Measurements from ENCODE around the gene TMEM131L. TPM values are rescaled to one million over a fixed set of nuclear protein-coding genes. Genes with fewer than 3 reads are reported as not detected.

TMEM131L gene
- total RNA-seq, 1 donor from 2014 or later = 42.4 TPM

DNA sequence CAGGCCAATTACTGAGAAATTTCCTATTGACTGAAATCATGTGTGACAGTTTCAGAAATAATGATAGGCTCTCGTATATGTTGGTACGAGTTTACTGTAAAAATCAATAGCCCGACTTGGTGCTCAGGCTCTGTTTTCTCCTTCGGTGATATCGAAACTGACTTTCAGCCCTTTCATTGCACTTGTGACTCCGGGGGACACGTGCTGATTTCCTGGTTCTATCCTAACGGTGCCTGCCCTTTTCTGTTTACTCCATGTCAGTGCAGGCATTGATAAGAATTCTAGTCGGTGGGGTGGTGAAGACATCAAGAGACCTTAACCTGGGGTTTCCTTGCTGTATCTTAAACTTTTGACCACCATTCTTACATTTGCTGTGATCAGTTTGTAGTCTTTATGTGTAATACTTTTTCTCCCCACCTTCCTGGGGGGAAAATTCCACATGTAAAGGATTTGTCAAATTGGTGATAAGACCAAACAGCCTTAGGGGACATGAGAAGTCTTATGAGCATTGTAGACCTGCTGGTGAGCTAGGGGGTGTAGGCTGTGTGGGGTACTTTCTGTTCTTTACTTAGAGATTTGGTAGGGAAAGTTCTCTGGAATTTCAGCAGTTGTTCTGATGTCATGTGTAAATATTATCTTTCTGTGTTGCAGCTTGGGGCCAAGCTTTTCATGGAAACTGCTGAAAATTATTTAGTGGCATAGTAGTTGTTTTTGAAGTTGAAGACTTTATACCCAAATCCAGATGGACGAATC lies 52.7 kb downstream of the TMEM131L start:
- DNase-seq (ENCODE audit: low spot score in 2 of 2) (no peak), FAIRE-seq (no peak)

DNA sequence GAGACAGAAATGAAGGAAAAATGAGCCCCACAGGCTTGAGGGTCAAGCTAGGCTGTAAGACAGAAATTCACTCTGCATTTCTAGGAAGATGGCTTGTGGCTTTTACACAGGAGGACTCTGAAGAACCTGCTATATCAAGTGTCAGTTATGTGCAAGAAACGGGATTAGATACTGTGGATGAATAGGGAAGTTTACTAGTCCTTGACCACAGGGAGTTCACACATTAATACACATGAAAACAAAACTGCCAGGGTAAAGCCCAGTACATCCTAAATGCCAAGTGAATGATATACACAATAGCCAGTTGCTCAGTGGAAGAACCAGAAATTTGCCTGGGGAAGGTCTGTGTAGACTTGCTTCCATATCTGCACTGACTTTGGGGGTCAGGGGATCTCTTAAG lies 53.5 kb downstream of the TMEM131L start:
- DNase-seq (ENCODE audit: low spot score in 2 of 2) (no peak), FAIRE-seq (no peak)

DNA sequence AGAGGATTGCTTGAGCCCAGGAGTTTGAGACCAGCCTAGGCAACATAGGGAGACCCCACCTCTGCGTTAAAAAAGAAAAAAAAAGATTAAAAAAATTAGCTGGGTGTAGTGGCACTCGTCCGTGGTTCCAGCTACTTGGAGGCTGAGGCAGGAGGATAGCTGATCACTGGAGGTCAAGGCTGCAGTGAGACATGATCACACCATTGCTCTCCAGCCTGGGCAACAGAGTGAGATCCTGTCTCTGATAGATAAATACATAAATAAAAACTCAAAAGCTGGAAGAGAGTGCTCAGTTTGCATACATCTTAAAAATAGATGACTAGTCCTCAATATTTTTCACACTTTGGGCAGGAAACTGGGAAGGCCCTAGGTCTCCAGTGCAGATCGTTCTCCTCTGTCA lies 54.1 kb downstream of the TMEM131L start:
- FAIRE-seq (no peak), DNase-seq (ENCODE audit: low spot score in 2 of 2) (no peak)

DNA sequence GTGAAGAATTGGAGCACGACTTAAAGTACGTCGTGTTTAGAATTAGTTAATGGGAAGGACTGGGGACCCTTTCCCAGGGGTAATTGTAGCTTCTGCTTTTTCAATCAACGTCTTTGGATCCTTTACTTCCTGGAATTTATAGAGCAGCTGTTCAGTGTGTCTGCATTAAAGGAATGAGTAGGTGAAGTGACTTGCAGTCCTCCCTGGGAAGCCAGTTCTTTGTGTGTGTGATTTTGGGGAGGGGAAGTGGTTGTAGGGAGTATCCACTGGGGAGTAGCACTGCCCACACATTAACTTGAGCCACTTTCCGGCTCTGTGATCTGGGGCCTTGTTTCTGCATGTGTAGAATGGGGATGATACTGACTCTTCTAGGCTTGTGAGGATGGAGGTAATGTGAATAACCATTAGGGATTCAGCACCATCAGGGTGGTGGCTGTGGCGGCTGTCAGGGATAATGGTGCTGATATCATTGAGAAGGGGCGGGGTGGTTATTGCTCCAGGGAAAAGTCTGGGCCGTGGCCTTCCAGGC lies 54.7 kb downstream of the TMEM131L start:
- FAIRE-seq (no peak), DNase-seq (ENCODE audit: low spot score in 2 of 2) (no peak)

DNA sequence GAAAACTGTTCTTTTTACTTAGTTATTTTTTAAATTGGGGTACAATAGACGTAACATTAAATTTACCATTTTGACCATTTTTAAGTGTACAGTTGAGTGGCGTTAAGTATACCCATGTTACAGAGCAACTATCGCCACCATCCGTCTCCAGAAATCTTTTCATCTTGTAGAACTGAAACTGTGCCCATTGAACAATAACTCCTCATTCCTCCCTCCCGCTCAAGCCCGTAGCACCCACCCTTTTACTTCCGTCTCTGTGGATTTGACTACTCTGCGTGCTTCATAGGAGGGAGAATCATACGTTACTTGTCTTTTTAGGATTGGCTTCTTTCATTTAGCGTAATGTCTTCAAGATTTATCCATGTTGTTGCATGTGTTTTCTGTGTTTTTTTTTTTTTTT lies 55.3 kb downstream of the TMEM131L start:
- no peak for FAIRE-seq
- no peak for DNase-seq (ENCODE audit: low spot score in 2 of 2)

DNA sequence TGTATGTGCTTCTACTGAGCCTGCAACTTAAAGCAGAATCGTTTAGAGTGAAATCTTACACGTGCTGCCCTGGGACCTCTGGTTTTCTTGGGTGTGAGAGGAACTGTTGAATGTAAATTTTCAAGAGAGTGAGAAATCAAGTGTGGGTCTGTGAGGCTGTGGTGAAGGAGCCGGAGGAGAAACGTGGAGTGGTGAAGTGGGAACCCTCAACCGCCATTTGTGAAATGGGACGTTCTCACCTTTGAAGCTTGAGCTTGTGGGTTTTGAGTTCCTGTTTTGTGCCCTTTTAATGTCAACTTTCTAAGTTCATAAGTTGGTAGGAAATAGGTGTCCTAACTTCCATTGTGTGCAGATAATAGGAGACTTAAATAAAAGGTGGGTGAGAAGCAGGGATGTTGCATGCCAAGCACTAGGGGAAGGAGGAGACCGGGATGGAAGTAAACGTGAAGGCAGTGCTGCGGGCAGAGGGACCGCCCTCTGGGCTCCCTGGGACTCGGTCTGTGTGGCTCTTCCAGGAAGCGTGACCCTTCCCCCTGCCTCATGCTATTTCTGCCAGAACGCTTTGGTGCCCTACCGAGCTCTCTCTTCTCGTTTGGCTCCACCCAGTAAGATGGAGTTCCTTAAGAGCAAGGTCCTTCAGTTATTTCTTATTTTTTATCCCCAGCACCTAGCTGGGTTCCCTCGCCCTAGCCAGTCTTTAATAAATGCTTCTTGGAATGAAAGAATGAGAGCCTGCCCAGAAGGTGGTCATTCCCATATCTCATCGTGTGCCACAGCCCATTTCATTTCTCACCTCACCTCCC lies 56.0 kb downstream of the TMEM131L start:
- FAIRE-seq (no peak), DNase-seq (ENCODE audit: low spot score in 2 of 2) (no peak)

DNA sequence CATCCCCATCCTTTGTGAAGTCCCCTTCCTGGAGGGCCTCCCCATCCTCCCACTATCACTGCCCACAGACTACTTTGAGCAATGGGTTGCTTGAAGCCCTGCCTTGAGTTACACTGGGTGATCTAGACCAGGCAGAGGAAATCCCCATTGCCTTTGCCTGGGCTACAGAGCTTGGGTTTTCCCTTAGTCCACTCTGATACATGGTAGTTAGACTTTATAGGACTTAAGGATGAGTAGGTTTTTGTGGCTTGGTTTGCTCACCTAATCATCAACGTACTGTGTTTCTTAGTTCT lies 56.6 kb downstream of the TMEM131L start:
- no peak for DNase-seq (ENCODE audit: low spot score in 2 of 2)
- FAIRE-seq = no peak

DNA sequence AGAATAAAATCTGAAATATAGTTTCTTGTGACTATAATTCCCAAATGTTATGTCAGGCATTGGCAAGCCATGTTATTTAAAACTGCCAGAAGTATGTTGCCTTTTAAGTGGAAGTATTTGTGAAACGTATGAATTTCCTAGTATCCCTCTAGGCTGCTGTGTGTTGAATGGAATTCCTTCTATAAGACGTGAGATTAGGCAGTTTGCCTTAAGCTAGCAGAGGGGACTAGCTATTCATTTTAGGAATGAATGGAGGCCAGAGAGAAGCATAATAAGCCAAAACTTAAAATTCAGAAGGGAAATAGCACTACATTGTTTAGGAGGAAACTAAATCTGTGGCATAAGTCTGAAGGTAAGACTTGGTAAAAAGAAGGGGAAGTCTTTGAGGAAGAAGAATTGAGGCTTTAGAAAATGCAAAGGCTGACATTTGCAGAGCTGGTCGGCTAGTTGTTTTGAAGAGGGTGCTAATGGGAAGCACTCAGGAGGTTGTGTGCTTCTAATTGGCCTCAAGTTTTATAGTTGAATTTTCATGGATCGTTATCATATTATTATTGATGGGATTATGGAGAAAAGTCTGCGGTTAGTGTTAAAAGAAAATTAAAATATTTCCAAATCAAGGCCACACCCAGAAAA lies 57.1 kb downstream of the TMEM131L start:
- FAIRE-seq (no peak), DNase-seq (ENCODE audit: low spot score in 2 of 2) (no peak)

DNA sequence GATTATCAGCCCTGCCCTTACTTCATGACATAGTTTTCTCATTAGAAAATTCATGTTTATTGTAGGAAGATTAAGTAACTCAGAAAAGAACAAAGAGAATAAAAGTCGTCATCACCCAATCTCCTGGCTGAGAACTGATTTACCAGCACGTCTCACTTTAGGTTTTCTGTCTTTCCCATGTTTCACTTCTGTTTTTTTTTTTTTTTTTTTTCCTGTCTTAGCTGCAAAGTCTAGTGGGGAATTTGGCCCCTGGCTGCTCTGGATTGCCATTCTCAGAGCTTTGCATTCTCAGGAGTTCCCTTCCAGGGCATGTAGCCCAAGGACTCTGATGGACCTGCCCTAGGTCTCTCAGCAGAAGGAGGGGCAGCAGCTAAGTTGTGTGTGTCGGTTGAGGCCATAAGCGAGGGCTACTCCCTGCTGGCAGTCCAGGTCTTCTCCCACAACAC lies 57.8 kb downstream of the TMEM131L start:
- no peak for FAIRE-seq
- DNase-seq (ENCODE audit: low spot score in 2 of 2) = no peak

DNA sequence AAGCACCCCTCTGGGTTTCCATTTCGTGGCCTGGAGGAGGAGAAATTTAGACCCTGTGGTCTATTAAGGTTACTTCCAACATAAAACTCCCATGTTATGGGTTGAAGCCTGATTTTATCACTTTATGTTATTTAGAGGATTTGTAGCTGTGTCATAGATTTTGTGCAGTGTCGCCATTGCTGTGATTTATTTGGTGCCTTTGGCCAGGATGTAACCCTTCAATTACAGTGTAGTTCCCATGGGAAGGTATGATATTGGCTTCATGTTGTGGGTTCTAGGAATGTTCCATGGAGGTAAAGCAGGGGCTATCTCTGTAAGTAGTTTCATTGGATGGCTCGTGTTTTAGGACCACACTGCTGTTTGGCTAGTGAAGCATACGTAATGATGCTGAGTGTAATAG lies 58.5 kb downstream of the TMEM131L start:
- DNase-seq (ENCODE audit: low spot score in 2 of 2) (no peak), FAIRE-seq (no peak)

DNA sequence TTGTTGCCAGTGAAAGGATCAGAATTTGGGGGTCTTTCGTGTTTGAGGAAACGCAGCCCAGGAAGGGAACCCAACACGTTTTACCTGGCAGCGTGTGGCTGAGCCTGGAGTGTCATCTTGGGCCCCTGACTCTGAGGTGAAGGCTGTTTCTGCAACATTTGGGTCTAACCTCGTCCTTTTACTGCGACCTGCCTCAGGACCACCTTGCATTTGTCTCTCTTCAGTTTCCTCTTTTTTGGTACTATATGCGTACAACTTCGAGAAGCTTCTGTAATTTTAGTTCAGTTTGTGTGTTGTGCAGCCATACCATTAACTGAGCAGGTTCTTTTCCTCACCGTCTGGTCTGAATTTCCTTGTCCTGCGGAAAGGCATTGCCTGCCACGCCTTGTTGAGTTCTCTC lies 61.5 kb downstream of the TMEM131L start:
- DNase-seq (ENCODE audit: low spot score in 2 of 2) (no peak), FAIRE-seq (no peak)

DNA sequence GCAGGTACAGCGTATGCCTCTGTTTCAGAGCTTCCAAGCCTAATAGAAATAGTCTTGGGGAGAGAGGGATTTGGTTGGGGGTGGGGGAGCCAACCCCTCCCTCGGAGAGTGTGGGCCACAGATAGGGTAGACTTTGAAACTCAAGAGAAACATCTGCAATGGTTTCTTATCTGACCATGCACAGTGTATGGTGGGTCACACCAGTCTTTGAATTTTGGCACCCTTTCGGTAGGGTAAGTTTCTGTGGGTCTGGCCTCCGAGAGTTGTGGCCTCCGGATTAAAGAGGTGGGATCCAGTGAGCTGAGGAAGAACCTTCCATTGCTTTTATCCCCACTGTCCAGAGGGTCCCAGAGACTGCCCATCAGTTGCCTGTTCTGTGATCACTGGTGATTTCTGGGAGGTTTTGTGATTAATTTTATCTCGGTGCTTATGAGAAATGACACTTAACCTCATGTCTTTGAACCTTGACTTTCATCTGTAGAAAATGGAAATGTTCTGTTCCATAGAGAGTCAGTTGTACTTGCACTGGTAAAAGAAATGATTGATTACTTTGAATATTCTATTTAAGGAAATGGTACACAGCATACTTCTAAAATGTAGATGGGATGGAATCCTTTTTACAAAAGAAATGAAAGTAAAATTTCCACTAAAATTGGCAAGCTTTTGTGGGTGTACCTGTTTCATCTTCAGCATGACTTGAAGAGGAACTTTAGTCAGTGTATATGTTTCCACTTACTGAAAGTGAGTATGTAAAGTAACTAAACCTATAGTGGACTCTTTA lies 62.7 kb downstream of the TMEM131L start:
- no peak for FAIRE-seq

DNA sequence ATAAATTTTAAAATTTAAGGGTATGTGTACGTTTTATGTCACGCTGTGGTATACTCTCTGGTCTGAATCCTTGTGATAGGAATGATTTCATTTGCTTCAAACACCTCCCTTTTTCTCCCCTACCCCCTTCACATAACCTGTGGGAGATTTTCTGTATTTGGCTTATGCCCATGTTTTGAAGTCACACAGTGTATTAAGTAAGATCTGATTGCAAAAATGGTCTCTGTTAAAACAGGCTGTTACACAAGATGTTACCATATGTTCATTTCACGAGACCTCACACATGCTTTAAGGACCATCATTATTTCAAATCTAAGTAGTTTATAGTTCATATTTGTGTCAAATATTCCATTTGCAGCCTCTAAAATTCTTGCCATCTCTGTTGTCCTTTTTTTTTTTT lies 63.5 kb downstream of the TMEM131L start:
- DNase-seq (ENCODE audit: low spot score in 2 of 2) (no peak), FAIRE-seq (no peak)

More for the DNA sequence above, 62.7 kb downstream of the TMEM131L start:
- DNase-seq (ENCODE audit: low spot score in 2 of 2) = no peak

DNA sequence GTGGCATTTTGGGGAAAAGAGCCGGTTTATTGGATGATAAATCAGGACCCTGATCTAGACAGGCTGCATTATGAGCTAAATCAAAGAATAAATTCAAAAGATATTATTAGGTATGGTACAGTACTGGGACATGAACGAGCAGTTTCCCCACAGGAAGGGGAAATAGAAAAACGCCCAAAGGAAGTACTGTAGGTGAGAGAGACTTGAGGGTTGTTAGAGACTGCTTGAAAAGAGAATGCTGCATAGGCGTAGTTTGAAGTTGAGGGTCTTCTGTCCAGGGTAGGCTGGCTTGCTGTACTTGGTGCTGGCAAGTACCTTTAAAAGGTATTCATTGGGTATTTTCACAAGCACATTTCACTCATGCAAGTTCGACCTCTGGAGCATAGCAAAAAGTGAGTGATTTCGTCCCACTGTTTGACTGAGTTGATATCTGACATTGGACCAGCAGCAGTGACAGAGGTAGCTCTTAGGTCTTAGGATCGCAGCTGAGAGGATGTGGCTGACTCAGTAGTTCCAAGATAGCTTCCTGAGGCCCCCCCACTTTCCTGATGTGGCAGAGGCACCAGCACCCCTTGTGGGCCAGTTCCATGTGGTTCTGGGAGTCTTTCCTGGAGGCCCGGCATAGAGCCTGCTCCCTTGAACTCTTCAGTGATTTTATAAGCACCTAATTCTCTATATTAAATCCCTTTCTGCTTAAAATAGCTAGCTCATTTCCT lies 64.3 kb downstream of the TMEM131L start:
- DNase-seq (ENCODE audit: low spot score in 2 of 2) = no peak
- FAIRE-seq = no peak

DNA sequence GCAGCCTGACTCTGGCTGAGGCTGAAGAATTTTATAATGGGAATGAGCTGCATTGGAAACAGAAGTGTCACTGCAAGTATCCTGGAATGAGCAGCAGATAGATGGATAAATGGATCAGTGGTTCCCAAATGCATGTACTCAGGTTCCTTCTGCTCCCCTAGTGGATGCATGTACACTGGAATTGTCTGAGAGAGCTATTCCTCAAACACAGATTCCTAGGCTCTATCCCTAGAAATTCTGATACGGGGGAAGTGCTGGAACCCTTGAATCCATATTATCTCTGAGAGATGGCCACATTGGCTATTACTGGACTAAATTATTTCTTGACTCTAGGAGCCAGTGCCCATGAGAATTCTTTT lies 64.8 kb downstream of the TMEM131L start:
- DNase-seq (ENCODE audit: low spot score in 2 of 2) (no peak), FAIRE-seq (no peak)

DNA sequence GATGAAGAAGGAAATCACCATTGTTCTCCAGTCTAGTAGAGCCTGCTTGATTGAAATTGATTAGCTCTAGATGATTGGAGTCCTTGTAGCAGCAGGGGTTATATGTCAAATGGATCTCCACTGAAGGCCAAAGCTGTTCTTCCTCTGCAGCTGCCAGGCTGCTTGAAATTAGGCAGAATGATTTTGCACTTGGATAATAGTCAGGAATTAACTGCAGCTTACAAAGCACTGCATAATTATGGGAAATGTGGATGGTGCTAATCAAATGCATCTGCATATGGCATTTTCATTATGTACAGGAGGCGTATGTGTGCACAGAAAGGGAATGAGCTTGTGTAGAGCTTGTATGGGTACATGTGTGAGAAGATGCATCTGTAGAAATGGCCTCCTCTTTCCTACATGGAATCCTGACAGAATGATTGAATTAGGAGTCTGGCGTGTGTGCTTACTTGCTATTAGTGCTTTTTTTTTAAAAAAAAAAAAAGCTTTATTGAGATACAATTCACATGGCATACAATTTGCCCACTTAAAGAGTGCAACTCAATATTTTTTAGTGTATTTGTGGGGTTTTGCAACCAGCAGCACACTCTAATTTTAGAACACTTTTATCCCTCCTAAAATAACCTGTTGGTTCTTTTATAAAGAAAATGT lies 65.9 kb downstream of the TMEM131L start:
- FAIRE-seq (no peak), DNase-seq (ENCODE audit: low spot score in 2 of 2) (no peak)

DNA sequence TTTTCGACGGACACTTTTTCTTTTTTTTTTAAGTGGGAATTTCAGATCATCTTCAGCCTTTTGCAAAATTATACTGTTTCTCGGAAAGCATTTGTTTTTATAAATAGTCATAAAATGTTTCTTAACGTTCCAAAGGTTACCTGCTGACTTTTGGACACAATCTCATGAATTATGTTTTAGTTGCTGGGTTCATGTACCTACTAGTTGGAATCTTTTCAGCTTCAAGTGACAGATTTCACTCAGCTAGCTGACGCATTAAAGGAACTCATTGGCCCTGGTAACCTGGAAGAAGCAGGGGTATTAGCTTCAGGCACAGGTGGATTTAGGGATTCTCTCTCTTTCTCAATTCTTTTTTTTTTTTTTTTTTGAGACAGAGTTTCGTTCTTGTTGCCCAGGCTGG lies 66.5 kb downstream of the TMEM131L start:
- DNase-seq (ENCODE audit: low spot score in 2 of 2) (no peak), FAIRE-seq (no peak)

DNA sequence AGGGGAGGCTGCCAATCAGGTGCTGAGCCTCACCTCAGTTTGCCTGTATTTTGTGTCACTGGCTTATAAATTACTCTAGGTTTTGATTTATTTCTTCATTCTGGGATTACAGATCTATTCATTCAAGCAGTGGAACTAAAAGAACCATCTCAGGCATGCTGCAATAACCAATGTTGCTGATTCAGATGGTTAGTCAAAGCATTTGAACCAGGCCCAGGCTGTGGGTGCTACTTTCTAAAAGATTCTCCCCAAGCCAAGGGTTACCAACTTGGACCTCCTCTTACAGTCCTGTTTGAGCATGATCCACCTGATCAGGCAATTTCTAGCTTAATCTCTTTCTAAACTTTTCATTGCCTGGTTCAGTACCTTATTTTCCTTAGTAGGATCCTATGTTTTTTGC lies 67.2 kb downstream of the TMEM131L start:
- no peak for DNase-seq (ENCODE audit: low spot score in 2 of 2)
- no peak for FAIRE-seq

DNA sequence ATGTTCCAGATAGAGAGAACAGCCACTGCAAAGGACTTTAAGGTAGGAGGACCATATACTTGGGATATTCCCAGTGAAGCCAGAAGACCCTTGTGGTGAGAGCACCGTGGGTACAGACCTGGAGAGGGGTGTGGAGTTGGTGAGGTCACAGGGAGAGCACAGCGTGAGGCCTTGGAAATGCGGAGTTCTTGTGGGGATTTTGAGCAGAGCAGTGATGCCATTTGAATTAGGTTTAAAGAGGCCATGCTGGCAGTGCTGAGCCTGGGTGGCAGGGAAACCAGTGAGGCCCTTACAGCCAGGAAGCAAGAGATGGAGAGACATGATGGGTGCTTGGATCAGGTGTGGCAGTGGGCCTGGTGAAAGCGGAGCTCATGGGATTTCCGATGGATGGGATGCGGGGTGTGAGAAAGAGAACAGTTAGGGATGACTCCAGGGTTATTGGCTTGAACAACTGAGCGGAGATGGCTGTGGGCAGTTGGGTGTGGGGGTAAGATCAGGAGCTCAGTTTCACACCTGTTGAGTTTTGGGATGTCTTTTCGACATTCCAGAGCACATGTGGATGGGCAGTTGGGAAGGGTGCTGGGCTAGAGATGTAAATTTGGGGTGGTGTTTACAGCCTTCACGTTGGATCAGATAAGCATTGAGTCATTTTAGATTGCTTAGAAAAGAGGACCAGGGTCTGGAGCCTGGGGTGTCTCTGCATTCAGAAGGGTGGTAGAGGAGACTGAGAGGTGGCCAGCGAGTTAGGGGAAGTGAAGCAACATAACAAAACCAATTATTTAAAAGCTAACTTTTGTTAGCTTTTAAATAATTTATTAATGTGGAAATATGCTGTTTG lies 68.9 kb downstream of the TMEM131L start:
- FAIRE-seq (no peak), DNase-seq (ENCODE audit: low spot score in 2 of 2) (no peak)

Data from frontal cortex (tissue), 4 donors.